ENCODE measurements around the gene IL17REL.

GRCh38 chr22:49971232-49972162, 41.1 kb downstream of the IL17REL start:
- TF ChIP-seq CTCF (conservative IDR thresholded peaks at IDR 0.05 in 1 of 2, IDR thresholded peaks at IDR 0.05 in 1 of 2; ENCODE audit: extremely low read depth in 1 of 2, insufficient read depth in 1 of 2, low read depth in 1 of 2, low read length in 2 of 2) (no peak), EZH2 (IDR thresholded peaks at IDR 0.05; ENCODE audit: borderline replicate concordance, low read length) (no peak)
